Heart left ventricle (tissue), 13 donors: ENCODE data around the gene NSD2.

ENCODE experiments used
- POLR2A ChIP-seq, 2 donors: fragments of 450-650 bp; IDR thresholded peaks; one replicate each; pipeline ENCODE4 v1.6.1; 2017; ENCODE audit warnings: antibody characterized with exemption in 2 of 2, mild to moderate bottlenecking in 2 of 2, moderate library complexity in 2 of 2
- TF ChIP-seq, protein P1 (sequence below), 12 donors: fragments of 200-600 bp; sonication (generic) in 4 of 12; IDR thresholded peaks; one replicate each; pipeline versions ENCODE4 v1.5.0 to v1.8.0; 2018 to 2022; ENCODE audit warnings: antibody characterized with exemption in 12 of 12, mild to moderate bottlenecking in 5 of 12
- donor health status: ischemic (EF 13 %, LVEDD 7.1; RV severe dilation, severe dysfunction).
- donor health status: DM: no; HTN: yes; CAD: no.
- donor health status: DM: no; HTN: no; CAD: no.
- donor health status: ischemic (EF 25% LVEDD 6.9; RV normal size, moderate dysfunction).
- donor health status: ischemic (EF 25% LVEDD 5.7; RV mildly dilated, moderate dysfunction).
- donor health status: ischemic (EF 35%, LVEDD 5.7; RV mildly dilated, moderate dysfunction).
- donor health status: nonischemic (EF 11% LVEDD 7.7; RV severe dilation, severe dysfunction).
- donor health status: DM: yes; HTN: yes; CAD: no.
- donor health status: PGD.
- donor health status: ischemic (EF 29% LVEDD 5.4; RV normal size, mild dysfunction).
- donor health status: nonischemic (EF 23%, LVEDD 6.1; RV moderate dilation, normal function).

GRCh38 chr4:1850276-1850675 is 20.9 kb upstream of the NSD2 start:
- TF ChIP-seq, protein P1, sequence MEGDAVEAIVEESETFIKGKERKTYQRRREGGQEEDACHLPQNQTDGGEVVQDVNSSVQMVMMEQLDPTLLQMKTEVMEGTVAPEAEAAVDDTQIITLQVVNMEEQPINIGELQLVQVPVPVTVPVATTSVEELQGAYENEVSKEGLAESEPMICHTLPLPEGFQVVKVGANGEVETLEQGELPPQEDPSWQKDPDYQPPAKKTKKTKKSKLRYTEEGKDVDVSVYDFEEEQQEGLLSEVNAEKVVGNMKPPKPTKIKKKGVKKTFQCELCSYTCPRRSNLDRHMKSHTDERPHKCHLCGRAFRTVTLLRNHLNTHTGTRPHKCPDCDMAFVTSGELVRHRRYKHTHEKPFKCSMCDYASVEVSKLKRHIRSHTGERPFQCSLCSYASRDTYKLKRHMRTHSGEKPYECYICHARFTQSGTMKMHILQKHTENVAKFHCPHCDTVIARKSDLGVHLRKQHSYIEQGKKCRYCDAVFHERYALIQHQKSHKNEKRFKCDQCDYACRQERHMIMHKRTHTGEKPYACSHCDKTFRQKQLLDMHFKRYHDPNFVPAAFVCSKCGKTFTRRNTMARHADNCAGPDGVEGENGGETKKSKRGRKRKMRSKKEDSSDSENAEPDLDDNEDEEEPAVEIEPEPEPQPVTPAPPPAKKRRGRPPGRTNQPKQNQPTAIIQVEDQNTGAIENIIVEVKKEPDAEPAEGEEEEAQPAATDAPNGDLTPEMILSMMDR (IDR thresholded peaks at IDR 0.05): no peak
- no peak for TF ChIP-seq POLR2A (IDR thresholded peaks at IDR 0.05)
